GM18909 (cell line): ENCODE results near the gene PPM1K.

ENCODE experiments used
- ATAC-seq: cut with Tn5 transposase; IDR thresholded peaks from one replicate; pipeline ENCODE4 v1.9.1; 2021; ENCODE audit warnings: mild to moderate bottlenecking; ENCODE audit not compliant: unreplicated experiment, poor library complexity

PPM1K gene

GRCh38 chr4:88277711-88278225, 6.6 kb downstream of the PPM1K start:
- no peak for ATAC-seq

DNA sequence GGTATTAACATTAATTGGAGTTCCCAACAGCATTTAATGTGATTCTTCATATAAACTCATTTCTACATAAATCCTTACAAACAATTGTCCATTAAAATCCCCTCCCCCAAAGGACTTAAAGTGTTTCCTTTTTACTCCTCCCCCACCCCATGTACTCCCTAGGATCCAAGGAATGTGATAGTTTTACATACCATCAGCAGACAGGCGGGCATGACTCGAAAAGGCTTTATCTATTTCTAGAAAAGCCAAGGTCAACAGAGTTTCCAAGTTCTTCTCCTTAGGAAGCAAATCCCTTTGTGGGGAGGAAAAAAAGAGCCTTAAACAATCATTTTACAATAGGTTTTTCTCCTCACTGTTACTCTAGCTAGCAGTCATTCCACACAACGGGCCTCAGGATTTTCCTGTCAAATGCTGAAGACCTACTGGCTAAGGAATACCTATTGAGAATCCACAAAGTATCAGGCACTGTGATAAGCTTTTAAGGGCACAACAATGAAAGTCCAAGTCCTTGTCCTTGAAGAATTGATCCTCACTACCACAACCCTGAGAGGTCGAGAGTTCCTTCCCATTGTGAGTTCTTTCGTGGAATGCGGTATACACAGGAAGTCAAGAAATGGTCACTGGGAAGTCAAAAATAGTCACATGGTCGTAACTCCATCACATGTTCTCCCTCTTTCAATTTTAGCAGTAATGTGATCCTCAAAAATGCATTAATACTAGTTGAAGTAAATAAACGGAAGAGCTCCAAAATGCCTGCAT, 7.2 kb downstream of the PPM1K start:
- no peak for ATAC-seq

- no peak for ATAC-seq
Observed at GRCh38 chr4:88275949-88276515, 8.3 kb downstream of the PPM1K start.

DNA sequence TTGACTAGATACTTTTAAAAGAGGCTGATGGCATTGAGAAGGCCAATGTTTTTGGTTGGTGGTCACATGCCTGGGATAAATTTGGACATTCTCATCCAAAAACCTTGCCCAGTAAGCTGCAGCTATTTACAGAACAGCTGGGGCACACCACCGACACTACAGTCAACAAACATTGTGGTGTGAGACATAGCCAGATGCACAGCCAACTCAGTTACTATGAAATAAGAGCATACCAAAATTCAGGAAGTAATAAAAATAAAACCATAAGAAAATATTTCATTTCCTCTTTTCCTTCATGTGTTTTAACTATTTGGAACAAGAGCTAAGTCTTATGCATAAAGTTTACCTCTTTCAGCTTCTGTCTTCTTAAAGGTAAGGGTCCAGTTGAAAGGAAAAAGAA, 8.8 kb downstream of the PPM1K start:
- ATAC-seq: peak; percentile 60

- no peak for ATAC-seq
Observed at GRCh38 chr4:88268913-88269312, 15.4 kb downstream of the PPM1K start.

- ATAC-seq: no peak
Observed at GRCh38 chr4:88264336-88264735, 20.0 kb downstream of the PPM1K start.

- ATAC-seq: no peak
Observed at GRCh38 chr4:88257726-88258125, 26.6 kb downstream of the PPM1K start.

GRCh38 chr4:88255111-88255510, 29.2 kb downstream of the PPM1K start:
- no peak for ATAC-seq

DNA sequence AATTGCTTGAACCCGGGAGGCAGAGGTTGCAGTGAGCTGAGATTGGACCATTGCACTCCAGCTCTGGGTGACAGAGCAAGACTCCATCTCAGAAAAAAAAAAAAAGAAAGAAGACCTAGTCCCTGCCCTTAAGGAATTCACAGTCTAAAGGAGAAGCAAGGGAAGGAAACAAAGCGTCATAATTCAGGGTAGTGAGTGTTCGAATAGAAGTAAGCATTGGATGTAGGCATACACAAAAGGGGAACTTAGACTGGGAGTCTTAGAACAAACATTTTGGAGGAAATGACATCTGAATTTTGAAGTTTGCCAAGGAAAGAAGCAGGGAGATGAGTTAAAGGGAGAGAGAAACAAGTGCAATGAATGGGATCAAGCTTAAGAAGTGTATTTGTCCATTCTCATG, 32.4 kb downstream of the PPM1K start:
- ATAC-seq: no peak

- no peak for ATAC-seq
Observed at GRCh38 chr4:88247148-88247547, 37.2 kb downstream of the PPM1K start.

DNA sequence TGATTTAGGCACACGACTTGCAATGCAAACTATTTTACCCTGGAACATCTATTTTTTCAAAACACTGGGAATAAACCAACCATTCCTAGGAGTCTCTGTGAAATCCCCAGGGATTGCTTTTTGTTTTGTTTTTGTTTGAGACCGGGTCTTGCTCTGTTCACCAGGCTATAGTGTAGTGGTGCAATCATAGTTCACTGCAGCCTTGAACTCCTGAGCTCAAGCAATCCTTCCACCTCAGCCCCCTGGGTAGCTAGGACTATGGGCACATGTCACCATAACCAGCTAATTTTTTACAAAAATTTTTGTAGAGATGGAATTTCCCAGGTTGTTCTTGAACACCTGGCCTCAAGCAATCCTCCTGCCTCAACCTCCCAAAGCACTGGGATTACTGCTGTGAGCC, 37.8 kb downstream of the PPM1K start:
- no peak for ATAC-seq

DNA sequence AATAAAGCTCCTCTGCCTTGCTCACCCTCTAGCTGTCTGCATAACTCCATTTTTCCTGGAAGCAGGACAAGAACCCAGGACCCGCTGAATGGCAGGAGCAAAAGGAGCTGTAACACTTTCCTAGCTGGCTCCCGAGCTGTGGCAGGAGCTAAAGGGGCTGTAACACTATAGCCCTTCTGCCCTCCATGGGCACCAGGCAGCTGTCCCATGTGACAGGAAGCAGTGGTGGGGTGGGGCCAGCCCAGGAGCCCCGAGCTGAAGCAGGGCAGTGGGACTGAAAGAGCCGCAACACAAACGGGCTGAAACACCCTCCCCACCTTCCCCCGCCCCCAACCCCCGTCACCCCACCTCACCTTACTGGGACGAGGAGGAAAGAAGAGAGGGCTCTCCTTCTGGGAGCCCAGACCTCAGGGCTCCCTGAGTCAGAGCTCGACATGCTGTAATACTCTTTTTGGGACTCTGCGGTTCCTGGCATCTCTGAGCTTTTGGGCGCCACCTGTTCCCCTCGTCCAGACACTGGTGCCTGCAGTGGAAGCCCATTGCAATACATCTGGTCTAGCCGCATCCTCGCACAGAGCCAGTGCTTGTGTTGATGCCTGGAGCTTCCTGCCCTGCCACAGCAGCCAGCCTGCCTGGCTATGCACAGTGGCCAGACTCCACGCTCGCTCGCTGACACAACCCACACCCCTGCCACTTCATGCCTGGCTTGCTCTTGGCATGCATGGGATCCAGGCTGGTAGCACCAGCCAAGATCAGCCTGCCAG, 39.4 kb downstream of the PPM1K start:
- ATAC-seq: peak; percentile 71

DNA sequence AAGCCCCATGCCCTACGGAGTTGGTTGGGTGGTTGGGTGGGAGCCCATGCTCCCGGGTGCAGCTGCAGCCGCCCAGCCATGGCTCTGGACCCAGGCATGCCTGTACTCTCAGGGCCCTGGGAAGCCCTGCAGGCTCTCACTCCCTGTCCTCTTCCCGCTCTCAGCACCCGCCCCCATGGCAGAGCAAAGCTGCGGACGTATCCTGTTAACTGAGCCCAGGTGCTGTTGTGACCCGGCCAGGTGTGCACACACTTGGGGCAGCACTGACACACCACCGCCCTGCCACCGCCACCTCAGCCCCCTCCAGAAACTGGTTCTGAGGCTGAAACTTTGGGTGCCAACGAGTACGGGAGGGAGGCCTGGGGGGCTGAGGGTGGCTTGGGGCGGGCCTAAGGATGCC, 40.3 kb downstream of the PPM1K start:
- no peak for ATAC-seq

- ATAC-seq: no peak
Observed at GRCh38 chr4:88242144-88242543, 42.2 kb downstream of the PPM1K start.

- ATAC-seq: no peak
Observed at GRCh38 chr4:88240297-88240714, 44.1 kb downstream of the PPM1K start.

DNA sequence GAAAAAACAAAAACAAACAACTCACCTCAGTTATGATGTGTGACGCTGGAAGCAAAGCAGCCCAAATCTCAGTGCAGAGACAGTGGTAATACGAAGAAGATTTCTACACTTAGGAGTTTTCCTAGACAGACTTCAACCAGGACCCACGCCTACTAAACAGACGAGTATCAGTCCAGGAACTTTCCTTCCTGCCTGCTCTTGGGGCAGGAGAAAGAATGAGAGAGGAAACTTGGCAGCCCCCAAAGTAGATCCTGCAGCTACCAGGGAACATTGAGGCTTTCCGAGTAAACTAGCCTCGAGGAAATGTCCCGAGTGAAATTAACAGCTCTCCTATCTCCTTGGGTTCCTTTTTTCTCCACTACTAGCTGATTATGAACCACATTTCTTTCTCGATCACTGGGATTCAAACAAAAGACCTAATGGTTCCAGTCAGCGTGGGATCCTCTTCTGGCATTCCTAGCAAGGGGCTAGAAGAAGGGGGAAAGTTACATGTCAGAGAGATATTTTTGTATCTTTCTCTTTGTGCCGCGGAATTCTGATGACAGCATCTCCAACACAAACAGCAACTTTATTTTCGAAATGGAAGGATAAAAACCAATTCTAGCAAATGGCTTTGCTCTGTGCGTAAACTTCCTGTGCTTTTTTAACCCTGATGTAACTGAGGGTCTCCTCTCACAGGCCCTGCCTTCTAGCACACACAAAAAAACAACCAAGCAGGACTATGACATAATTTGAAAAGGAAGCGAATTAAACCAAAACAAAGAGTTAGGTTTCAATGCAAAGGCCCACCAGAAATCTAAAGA, 53.2 kb downstream of the PPM1K start:
- no peak for ATAC-seq

DNA sequence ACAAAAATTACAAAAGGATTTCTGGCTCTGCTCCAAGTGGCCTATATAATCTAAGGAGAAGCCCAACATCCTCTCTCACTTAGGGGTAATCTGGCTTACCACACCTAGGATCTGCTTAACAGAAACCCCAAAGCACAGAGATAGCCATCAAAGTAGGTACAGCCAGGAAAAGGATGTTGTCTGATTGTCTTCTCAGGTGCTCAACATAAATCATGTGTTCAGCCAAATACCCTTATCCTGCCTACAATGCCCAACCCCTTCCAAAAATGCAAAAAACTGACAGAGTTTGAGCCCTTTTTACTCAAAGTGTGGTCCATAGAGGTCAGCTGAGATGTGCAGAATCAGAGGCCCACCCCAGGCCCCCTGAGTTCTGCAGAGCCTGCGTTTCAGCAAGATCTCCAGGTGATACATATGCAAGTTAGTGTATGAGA, 53.9 kb downstream of the PPM1K start:
- no peak for ATAC-seq

DNA sequence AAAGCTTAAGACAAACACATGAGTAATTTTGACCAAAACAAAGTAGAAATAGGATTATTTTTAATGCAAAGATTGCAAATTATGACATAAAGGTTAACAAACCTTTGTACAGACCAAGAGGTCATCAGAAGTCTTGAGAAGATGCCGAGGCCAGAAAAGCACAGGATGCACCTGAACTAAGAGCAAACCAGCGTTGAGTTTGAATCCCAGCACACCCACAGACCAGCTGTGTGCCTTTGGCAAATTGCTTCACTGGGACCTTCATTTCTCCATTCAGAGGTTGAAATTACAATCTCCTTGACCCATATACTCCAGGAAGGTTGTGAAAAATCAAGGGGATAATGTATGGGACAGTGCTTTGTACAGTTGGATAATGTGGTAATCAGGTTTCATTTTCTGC, 56.6 kb downstream of the PPM1K start:
- ATAC-seq: no peak

GRCh38 chr4:88226143-88226542, 58.2 kb downstream of the PPM1K start:
- ATAC-seq: no peak
